Nephron progenitor cell (in vitro differentiated cells): ENCODE data around the gene CDH3.

Experiments used
- DNase-seq: peaks from one replicate; pipeline ENCODE4 v3.0.0; 2021
- H3K27ac Mint-ChIP-seq: 2 replicates; pipeline ENCODE4 v1.8.0; 2021; ENCODE audit warnings: mild to moderate bottlenecking, moderate library complexity, mixed read lengths
- H3K27me3 Mint-ChIP-seq: 2 replicates; pipeline ENCODE4 v1.8.0; 2021; ENCODE audit warnings: mild to moderate bottlenecking, low read depth, mixed read lengths; ENCODE audit not compliant: poor library complexity
- H3K36me3 Mint-ChIP-seq: 2 replicates; pipeline ENCODE4 v1.8.0; 2021; ENCODE audit warnings: low read depth, mixed read lengths
- H3K4me1 Mint-ChIP-seq: 2 replicates; pipeline ENCODE4 v1.8.0; 2021; ENCODE audit warnings: mixed read lengths
- H3K4me3 Mint-ChIP-seq: 2 replicates; pipeline ENCODE4 v1.8.0; 2021; ENCODE audit warnings: mild to moderate bottlenecking, moderate library complexity, mixed read lengths
- H3K9me3 Mint-ChIP-seq: 2 replicates; pipeline ENCODE4 v1.8.0; 2021; ENCODE audit warnings: mild to moderate bottlenecking, moderate library complexity, mixed read lengths
- TF ChIP-seq, protein P1 (sequence below): fragments of 200-600 bp; sonication (generic); IDR thresholded peaks from 2 replicates; pipeline ENCODE4 v1.5.0; 2021; ENCODE audit warnings: antibody characterized with exemption

The CDH3 gene

DNA sequence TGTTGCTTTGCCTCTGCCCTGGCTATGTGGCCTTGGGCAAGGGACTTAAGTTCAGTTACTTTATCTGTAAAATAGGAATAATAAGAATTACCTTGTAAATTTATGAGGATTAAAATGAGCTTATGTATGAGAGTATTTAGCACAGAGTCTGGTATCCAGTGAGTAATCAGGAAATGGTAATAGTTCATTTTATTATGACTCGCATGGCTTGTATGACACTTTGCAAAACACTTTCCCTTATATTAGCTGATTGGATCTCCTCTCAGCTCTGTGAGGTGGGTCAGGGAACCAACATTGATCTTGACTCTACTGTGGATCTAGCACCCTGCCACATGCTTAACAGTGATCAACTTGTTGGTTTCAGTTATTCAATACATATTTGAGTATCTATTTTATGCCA lies 8.3 kb upstream of the CDH3 start:
- no peak overlapping the region for H3K4me3 Mint-ChIP-seq
- peaks cover 9% of the 10 kb centered on the region for H3K27me3 Mint-ChIP-seq
- no peak overlapping the region for H3K27ac Mint-ChIP-seq
- H3K4me1 Mint-ChIP-seq: peaks cover 15% of the 10 kb centered on the region
- H3K36me3 Mint-ChIP-seq: no peaks in the 10 kb centered on the region
- TF ChIP-seq, protein P1, sequence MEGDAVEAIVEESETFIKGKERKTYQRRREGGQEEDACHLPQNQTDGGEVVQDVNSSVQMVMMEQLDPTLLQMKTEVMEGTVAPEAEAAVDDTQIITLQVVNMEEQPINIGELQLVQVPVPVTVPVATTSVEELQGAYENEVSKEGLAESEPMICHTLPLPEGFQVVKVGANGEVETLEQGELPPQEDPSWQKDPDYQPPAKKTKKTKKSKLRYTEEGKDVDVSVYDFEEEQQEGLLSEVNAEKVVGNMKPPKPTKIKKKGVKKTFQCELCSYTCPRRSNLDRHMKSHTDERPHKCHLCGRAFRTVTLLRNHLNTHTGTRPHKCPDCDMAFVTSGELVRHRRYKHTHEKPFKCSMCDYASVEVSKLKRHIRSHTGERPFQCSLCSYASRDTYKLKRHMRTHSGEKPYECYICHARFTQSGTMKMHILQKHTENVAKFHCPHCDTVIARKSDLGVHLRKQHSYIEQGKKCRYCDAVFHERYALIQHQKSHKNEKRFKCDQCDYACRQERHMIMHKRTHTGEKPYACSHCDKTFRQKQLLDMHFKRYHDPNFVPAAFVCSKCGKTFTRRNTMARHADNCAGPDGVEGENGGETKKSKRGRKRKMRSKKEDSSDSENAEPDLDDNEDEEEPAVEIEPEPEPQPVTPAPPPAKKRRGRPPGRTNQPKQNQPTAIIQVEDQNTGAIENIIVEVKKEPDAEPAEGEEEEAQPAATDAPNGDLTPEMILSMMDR: no peak
- H3K9me3 Mint-ChIP-seq: no peaks in the 10 kb centered on the region
- DNase-seq: no peak

DNA sequence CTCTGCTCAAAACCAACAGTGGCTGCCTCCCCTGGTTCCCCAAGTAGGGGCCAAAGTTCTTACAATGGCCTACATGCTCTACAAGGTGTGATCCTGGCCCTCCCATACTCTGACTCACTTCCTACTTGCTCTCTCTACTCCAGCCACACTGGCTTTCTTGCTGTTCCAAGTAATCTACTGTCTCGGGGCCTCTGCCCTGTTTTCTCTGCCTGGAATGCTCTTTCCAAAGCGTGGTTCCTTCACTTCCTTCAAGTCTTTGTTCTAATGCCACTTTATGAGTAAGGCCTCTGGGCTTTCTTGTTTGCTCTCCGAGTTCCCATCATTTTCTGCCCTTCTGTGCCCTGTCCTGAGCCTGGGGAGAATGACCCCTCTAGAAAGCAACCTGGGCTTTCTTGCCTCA lies 4.1 kb upstream of the CDH3 start:
- Mint-ChIP-seq H3K36me3 (no peaks in the 10 kb centered on the region), H3K4me1 (peaks cover 33% of the 10 kb centered on the region), H3K9me3 (no peaks in the 10 kb centered on the region), H3K27me3 (peaks cover 35% of the 10 kb centered on the region), H3K4me3 (no peak overlapping the region), H3K27ac (peak overlapping the region; percentile 0)
- TF ChIP-seq, protein P1: no peak
- DNase-seq: no peak

DNA sequence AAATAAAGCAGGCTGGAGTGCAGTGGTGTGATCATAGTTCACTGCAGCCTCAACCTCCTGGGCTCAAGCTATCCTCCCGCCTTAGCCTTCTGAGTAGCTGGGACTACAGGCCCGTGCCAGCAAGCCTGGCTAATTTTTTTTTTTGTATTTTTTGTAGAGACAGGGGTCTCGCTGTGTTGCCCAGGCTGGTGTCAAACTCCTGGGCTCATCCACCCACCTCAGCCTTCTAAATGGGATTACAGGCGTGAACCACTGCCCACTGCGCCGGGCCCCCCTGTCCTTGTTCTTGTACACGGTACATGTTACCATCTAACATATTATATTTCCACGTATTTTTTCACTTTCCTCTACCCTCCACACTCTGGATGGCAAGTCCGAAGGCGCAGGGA lies 3.1 kb upstream of the CDH3 start:
- peaks cover 35% of the 10 kb centered on the region for H3K27me3 Mint-ChIP-seq
- H3K9me3 Mint-ChIP-seq: no peaks in the 10 kb centered on the region
- H3K27ac Mint-ChIP-seq: peak overlapping the region; percentile 23
- H3K36me3 Mint-ChIP-seq: no peaks in the 10 kb centered on the region
- TF ChIP-seq, protein P1: no peak
- H3K4me3 Mint-ChIP-seq: peak overlapping the region; percentile 73
- no peak for DNase-seq
- H3K4me1 Mint-ChIP-seq: peaks cover 37% of the 10 kb centered on the region

DNA sequence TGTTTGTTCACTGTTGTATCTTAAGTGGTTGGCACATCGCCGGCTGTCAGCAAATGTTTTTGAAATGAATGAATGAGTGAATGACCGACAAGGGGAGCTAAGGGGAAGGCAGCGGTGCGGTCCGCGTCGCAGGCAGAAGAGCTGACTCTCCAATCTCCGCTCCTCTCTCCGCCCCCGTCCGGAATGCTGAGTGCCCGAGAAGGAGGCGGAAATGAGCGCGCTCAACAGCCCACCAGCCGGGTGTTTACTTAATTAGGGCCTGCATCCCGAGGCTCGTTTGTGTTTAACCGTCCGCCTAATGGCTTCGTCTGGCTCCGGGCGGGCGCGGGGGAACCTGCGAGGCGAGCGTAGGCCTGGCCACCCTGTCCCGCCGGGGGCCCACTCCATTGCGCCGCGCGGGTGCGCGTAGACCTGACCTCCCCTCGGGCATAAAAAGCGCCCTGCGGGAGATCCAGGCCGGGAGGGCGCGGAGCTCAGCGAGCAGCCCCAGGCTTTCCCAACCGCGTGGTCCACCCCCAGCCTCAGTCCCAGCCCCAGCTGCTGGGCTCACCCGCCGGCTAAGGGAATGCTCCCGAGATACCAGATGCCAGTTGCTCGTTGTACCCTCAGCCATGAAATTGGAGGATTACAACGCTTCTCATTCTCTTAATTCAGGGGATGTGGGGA lies 2.5 kb upstream of the CDH3 start:
- Mint-ChIP-seq H3K4me1 (peaks cover 42% of the 10 kb centered on the region), H3K36me3 (no peaks in the 10 kb centered on the region), H3K27ac (peak overlapping the region; percentile 23), H3K4me3 (peak overlapping the region; percentile 73), H3K9me3 (no peaks in the 10 kb centered on the region), H3K27me3 (peaks cover 37% of the 10 kb centered on the region)
- TF ChIP-seq, protein P1: no peak
- peak; percentile 70 for DNase-seq

DNA sequence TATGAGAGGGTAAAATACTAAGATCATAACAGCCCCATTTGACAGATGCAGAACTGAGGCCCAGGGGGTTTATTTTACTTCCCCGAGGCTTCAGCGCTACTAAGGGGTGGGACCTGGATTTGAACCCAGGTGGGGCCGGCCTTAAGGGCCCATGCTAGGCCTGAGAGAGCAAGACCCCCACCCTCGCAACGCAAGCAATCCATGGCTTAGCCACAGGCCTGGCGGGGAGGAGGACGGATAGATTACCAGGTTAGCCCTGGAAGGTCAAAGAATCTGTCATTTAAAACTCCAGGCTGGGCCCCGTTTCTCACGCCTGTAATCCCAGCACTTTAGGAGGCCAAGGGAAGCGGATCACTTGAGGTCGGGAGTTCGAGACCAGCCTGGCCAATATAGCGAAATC lies 1.9 kb upstream of the CDH3 start:
- no peak for DNase-seq
- no peaks in the 10 kb centered on the region for H3K9me3 Mint-ChIP-seq
- no peaks in the 10 kb centered on the region for H3K36me3 Mint-ChIP-seq
- no peak overlapping the region for H3K27ac Mint-ChIP-seq
- H3K4me1 Mint-ChIP-seq: peaks cover 46% of the 10 kb centered on the region
- TF ChIP-seq, protein P1: no peak
- peaks cover 40% of the 10 kb centered on the region for H3K27me3 Mint-ChIP-seq
- H3K4me3 Mint-ChIP-seq: no peak overlapping the region

DNA sequence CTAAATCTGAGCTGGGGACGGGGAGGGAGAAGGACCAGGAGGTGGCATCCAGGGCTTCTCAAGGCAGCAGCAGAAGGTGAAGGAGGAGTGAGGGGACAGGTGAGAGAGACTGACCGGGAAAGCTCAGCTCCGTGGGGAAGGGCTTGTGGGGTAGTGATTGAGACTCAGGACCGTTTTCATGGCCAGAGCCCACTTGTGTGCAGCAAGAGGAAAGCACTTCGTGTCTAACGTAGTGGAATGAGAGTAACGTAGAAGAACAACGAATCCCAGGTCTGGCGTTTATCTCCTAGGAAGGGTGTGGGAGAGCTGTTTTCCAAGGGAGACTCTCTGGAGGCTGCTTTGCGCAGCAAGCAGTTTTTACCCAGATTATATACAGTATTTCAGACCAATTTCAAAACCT lies 1.3 kb upstream of the CDH3 start:
- Mint-ChIP-seq H3K27ac (no peak overlapping the region), H3K27me3 (peaks cover 39% of the 10 kb centered on the region), H3K4me3 (peak overlapping the region; percentile 86), H3K9me3 (no peaks in the 10 kb centered on the region), H3K4me1 (peaks cover 46% of the 10 kb centered on the region), H3K36me3 (no peaks in the 10 kb centered on the region)
- DNase-seq: no peak
- TF ChIP-seq, protein P1: no peak
